ENCODE measurements around the gene ASB15. TPM values are rescaled to one million over a fixed set of nuclear protein-coding genes. Genes with fewer than 3 reads are reported as not detected.

Gene ASB15
- total and polyA plus RNA-seq, 8 donors: 0.04 TPM; not detected in 7

- TF ChIP-seq CTCF (IDR thresholded peaks at IDR 0.05): no peak
- DNase-seq: no peak
- Histone ChIP-seq H3K4me3 (no peak overlapping the region), H3K36me3 (no peaks in the 10 kb centered on the region), H3K4me1 (no peaks in the 10 kb centered on the region), H3K9me3 (no peaks in the 10 kb centered on the region), H3K27me3 (no peaks in the 10 kb centered on the region), H3K27ac (no peak overlapping the region)
- intact Hi-C loops (cut with DNase I): no loop called here
- 56 to 68% methylated on average over 2 of the region's 2 CpGs for WGBS, 2 donors
- no peak for ATAC-seq
- FAIRE-seq: no peak
Observed at GRCh38 chr7:123569352-123570010, 32.1 kb upstream of the ASB15 start.

DNA sequence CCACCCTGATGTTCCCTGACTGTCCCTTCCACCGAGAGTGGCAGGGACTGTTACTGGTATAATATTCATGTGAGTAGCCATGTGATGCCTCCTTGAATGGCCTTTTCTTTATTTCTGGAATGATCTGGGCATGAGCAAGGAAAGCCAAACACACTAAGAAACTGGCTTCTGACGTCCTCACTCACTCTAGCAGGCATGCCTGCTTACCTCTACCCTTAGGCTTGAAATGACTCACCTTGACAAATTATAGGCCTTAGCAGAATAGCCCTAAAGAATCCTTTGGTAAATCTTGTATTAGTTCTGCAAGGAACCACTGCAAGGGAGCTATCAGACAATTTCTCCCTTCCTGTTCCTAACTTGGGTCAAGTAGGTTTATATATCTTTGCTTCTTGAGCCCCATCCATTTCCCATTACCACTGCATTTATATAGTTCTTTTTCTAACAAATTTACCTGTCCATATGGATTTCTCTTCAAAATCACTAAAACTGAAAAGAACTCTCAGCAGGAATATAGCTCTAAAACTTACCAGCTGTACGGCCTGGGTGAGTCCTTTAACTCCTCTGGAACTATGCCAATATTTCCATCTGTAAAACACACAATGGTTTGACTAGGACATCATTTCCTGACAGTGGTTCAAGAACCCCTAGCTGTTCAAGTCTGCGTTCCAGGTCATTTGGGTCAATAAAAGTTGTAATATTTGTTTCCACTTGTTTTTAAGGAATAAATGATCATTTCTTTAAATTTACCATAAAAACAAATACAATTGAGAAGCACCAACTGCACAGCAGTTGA lies 31.0 kb upstream of the ASB15 start:
- DNase-seq: no peak
- WGBS, 2 donors: 63 to 78% methylated on average over 4 of the region's 4 CpGs
- intact Hi-C loops (cut with DNase I): no loop called here
- Histone ChIP-seq H3K4me3 (no peak overlapping the region), H3K36me3 (no peaks in the 10 kb centered on the region), H3K9me3 (no peaks in the 10 kb centered on the region), H3K27ac (no peak overlapping the region), H3K27me3 (no peaks in the 10 kb centered on the region), H3K4me1 (no peaks in the 10 kb centered on the region)
- TF ChIP-seq CTCF (IDR thresholded peaks at IDR 0.05): no peak
- no peak for FAIRE-seq
- no peak for ATAC-seq

GRCh38 chr7:123571187-123571586 lies 30.4 kb upstream of the ASB15 start:
- 29 to 43% methylated on average over 1 of the region's 1 CpG for WGBS, 2 donors
- intact Hi-C loops (cut with DNase I): no loop called here
- no peak for TF ChIP-seq CTCF (IDR thresholded peaks at IDR 0.05)
- H3K4me1 ChIP-seq: no peaks in the 10 kb centered on the region
- no peaks in the 10 kb centered on the region for H3K27me3 ChIP-seq
- no peaks in the 10 kb centered on the region for H3K9me3 ChIP-seq
- no peaks in the 10 kb centered on the region for H3K36me3 ChIP-seq
- no peak for ATAC-seq
- no peak for FAIRE-seq
- no peak overlapping the region for H3K4me3 ChIP-seq
- H3K27ac ChIP-seq: no peak overlapping the region
- no peak for DNase-seq

- ATAC-seq (no peak), FAIRE-seq (no peak)
Observed at GRCh38 chr7:123571684-123572083, 29.9 kb upstream of the ASB15 start.

More at GRCh38 chr7:123571684-123572083, 29.9 kb upstream of the ASB15 start:
- intact Hi-C loops (cut with DNase I): no loop called here
- Histone ChIP-seq H3K4me1 (no peaks in the 10 kb centered on the region), H3K36me3 (no peaks in the 10 kb centered on the region), H3K9me3 (no peaks in the 10 kb centered on the region), H3K27me3 (no peaks in the 10 kb centered on the region), H3K4me3 (no peak overlapping the region), H3K27ac (no peak overlapping the region)
- 74 to 96% methylated on average over 1 of the region's 1 CpG for whole genome bisulfite sequencing, 2 donors
- DNase-seq: no peak
- TF ChIP-seq CTCF (IDR thresholded peaks at IDR 0.05): no peak

Data from pancreas (tissue), 10 donors.